Measurements from ENCODE around the gene LBP.
"Not testable (repeated sequence)": the region's sequence is repeated elsewhere in the genome, so short reads cannot be mapped to it uniquely, and the experiment has no call there.

Gene LBP

GRCh38 chr20:38317422-38317821 is 28.9 kb upstream of the LBP start:
- DNase-seq (ENCODE audit: insufficient read length, low spot score) (no peak), FAIRE-seq (peak; percentile 23)

GRCh38 chr20:38320221-38320620 is 26.1 kb upstream of the LBP start:
- FAIRE-seq (peak; percentile 38), DNase-seq (ENCODE audit: insufficient read length, low spot score) (no peak)

DNA sequence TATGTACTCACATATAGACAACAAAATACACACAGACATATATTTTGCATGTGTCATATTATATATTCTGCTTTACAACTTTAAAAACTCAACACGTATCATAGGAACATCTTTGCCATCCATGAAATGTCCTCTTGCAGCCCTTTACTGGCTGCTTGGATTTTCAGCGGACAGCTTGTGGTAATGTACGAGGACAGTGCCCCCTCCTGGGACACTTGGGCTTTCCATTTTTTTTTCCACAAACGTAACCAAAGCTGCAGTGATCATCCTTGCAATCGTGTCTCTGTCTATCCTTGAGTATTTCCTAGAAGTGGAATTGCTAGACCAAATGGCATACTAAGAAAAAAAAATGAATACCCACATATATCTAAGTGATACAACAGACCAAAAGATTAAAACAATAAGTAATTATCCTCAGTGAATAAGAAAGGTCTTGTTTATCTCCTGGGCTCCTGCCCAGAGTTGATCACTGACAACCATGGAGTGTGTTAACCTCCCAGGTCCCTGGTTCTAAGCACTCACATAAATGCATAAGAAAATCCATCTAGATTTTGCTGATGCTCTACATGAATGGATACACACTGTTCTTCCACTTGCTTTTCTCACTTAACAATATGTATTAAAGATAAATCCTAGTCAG is 24.2 kb upstream of the LBP start:
- FAIRE-seq (peak; percentile 92), DNase-seq (ENCODE audit: insufficient read length, low spot score) (peak; percentile 83)

- no peak for DNase-seq (ENCODE audit: insufficient read length, low spot score)
- FAIRE-seq: peak; percentile 87
These were observed 22.1 kb upstream of the LBP start for GRCh38 chr20:38324159-38324558.

GRCh38 chr20:38325167-38325566 is 21.1 kb upstream of the LBP start:
- DNase-seq (ENCODE audit: insufficient read length, low spot score) (no peak), FAIRE-seq (no peak)

DNA sequence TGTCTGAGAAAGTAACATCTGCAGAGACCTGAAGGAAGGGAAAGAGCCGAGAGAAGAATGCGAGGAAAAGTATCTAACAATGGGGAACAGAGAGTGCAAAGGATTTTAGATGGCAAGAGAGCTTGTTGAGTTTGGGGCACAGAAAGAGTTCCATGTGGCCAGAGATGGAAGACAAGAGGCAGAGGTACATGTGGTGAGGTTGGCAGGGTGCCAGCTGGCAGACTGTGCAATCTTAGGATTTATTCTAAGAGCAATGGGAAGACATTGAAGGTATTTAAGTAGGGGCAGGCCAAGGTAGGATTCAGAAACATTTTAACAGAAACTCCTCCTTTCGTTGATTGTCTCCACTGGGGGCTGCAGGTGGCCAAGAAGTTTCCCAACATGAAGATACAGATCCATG is 20.4 kb upstream of the LBP start:
- DNase-seq (ENCODE audit: insufficient read length, low spot score) (no peak), FAIRE-seq (no peak)

DNA sequence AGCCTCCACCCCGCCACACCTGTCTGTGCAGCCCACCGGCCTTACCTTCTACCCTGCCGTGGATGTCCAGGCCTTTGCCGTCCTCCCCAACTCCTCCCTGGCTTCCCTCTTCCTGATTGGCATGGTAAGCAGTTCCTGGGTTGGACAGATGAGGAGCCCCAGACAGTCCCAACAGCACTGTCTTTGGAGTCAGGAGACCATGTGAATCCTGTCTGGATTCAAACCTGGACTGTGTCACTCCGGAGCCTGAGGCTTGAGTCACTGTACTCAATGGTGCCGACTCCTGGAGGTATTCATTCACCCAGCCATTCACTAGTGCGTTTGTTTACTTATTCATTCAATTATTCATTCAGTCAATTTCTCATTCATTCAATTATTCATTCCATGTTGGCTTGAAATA is 20.0 kb upstream of the LBP start:
- DNase-seq (ENCODE audit: insufficient read length, low spot score) (no peak), FAIRE-seq (peak; percentile 78)

DNA sequence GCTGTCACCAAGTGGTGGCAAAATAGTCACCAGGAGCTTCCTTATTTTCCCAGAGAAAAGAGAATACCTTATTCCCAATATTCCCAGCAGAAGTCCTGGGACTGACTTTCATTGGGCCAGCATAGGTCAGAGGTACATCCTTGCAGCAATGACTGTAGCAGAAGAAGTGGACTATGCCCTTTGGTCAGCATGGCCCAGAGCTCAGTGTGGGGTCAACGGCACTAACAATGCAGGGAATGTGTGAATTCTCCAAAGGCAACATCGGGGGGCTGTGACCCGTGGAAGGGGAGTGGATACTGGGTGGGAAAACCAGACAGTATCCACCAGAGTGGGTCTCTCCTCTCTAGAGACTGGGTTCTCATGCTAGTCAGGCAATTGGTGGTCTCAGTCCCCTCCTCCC is 15.6 kb upstream of the LBP start:
- DNase-seq (ENCODE audit: insufficient read length, low spot score) (no peak), FAIRE-seq (peak; percentile 62)

GRCh38 chr20:38331245-38331644 is 15.0 kb upstream of the LBP start:
- DNase-seq (ENCODE audit: insufficient read length, low spot score) (no peak), FAIRE-seq (no peak)

- FAIRE-seq (no peak), DNase-seq (ENCODE audit: insufficient read length, low spot score) (no peak)
These were observed 14.5 kb upstream of the LBP start for GRCh38 chr20:38331814-38332213.

DNA sequence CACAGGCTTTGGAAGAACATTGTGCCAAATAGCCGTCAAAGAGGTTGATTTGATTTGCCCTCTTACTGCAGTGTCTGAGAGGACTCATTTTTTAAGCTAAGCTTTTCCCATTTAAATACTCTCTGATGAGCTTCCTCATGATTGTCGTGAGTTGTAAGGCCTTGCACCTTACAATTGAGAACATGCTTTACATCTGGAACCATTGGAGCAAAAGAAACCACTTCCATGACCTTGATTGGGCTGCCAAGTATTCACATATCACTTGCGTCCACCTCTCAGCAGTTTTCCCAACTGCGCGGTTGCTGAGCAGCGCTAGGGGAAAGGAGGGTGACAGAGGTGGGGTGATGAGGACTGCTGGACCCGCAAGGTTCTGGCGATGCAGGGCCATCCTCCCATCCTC is 12.3 kb upstream of the LBP start:
- no peak for DNase-seq (ENCODE audit: insufficient read length, low spot score)
- no peak for FAIRE-seq

DNA sequence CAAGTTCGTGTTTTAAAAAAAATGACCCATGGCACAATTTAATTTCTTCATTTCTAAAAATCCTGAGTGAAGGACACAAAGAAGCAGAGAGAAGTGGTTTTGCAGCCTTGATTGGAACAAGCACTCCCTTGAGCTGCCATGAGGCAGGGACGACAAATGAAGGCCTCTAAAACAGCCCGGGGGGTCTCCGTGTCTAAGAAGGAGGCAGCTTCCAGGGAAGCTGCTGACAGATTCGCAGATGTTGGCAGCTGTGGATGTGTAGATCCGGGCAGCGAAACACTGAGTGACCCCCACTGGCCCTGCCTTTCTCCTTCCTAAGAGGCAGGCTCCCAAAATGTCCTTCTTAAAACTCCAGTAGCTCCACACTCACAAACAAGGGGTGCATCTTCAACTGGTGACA is 9.6 kb upstream of the LBP start:
- DNase-seq (ENCODE audit: insufficient read length, low spot score): no peak
- FAIRE-seq: peak; percentile 69

DNA sequence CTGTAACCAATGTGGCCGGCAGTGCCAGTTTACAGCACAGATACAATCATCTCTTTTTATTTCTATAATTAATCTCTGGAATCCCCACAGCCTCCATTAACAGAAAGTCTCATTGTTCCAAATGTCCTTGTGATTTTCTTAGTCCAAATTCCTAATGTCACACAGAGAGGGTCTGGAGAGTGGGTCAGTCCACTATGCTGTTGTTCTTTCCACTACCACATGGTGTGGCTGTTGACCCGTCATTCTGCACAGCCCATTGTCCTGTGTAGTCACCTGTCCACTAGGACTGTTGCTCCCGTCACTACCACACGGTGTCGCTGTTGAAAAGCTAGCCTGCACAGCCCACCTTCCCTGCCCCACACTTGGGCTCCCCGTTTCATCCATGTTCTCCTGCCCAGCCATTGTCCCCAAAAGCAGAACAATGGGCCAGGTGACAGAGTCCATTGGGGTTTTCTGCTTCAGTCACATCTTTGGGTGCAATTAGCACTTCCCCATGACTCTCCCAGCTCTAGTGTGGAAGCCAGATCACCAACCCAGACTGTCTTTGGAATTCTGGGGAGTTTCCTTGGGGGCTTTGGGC is 8.6 kb upstream of the LBP start:
- peak; percentile 86 for FAIRE-seq

DNA sequence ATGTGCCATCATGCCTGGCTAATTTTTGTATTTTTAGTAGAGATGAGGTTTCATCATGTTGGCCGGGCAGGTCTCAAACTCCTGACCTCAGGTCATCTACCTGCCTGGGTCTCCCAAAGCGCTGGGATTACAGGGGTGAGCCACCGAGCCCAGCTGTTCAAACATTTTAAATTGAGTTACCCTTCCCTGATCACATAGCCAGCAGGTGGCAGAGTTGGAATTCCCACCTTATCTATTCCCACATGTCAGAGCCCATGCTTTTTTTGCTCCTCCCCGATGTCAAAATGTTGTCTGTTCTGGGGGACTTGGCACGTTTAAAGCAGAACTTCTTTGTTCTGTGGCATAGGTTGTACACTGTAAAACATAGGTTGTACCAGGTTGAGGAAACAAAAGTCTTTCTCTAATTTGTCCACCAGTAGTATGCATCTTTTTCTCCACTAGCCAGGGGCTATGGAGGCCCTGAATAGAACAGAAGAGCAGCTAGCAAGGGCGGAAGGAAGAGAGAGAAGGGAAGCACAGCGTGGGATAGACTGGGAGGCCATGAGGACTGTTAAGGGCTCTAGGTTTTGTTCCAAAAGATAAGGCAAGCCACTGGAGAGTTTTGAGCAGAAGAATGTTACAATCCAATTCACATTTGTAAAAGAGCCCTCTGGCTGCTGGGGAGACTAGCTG is 7.3 kb upstream of the LBP start:
- DNase-seq (ENCODE audit: insufficient read length, low spot score): no peak

More for the DNA sequence above, 8.6 kb upstream of the LBP start:
- no peak for DNase-seq (ENCODE audit: insufficient read length, low spot score)

DNA sequence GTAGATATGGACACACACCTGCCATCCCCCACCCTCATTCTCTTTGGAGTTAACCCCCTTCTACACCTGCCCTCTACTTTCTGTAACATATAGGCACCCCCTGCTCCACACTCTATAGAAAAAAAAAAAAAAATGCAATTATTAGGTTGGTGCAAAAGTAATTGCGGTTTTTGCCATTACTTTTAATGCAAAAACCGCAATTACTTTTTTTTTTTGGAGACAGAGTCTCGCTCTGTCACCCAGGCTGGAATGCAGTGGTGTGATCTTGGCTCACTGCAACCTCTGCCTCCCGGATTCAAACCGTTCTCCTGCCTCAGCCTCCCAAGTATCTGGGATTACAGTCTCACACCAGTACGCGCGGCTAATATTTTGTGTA is 6.8 kb upstream of the LBP start:
- FAIRE-seq; DNase-seq (ENCODE audit: insufficient read length, low spot score): not testable (repeated sequence)

More for the DNA sequence above, 7.3 kb upstream of the LBP start:
- FAIRE-seq: peak; percentile 83

DNA sequence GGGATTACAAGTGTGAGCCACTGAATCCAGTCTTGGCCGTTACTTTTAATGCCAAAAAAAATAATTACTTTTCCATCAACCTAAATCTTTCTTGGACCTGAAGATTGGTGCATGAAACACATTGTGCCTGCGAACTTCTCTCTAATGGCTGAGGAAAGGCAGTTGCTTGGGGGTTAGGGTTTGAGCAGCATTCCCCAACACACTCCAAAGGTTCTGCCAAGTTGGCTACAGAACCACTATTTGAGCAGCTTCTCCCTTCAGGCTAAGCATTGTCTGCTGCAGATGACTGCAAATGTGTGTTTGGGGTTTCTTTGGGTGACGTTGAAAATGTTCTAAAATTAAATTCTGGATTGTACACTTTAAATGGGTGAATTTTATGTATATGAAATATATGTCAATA is 6.3 kb upstream of the LBP start:
- DNase-seq (ENCODE audit: insufficient read length, low spot score) (no peak), FAIRE-seq (no peak)

DNA sequence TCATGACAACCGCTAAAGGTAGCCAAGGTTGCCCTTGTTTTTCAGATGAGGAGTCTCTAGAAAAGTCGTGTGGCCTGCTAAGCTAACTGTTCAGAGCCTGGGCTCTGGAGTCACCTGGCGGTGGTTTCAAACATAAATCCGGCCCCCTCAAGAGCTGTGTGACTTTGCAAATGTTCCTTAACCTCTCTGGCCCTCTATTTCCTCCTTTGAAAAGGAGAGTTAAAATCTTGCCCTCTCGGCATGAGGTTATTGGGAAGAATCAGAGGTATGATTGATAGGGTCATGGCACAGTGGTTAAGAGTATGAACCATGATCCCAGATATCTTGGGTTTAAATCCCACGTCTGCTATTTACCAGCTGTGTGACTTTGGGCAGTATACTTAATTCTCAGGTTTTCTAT is 5.6 kb upstream of the LBP start:
- peak; percentile 72 for FAIRE-seq
- DNase-seq (ENCODE audit: insufficient read length, low spot score): no peak

GRCh38 chr20:38342216-38342615 is 4.1 kb upstream of the LBP start:
- DNase-seq (ENCODE audit: insufficient read length, low spot score) (no peak), FAIRE-seq (no peak)

GRCh38 chr20:38342713-38343310 is 3.5 kb upstream of the LBP start:
- DNase-seq (ENCODE audit: insufficient read length, low spot score): no peak
- no peak for FAIRE-seq

GRCh38 chr20:38343311-38344106 is 2.8 kb upstream of the LBP start:
- FAIRE-seq (no peak), DNase-seq (ENCODE audit: insufficient read length, low spot score) (no peak)

GRCh38 chr20:38344107-38344701 is 2.1 kb upstream of the LBP start:
- DNase-seq (ENCODE audit: insufficient read length, low spot score) (no peak), FAIRE-seq (no peak)
